Measurements from ENCODE around the gene ST3GAL4.
"Not testable (repeated sequence)": the region's sequence is repeated elsewhere in the genome, so short reads cannot be mapped to it uniquely, and the experiment has no call there.

- TF ChIP-seq POLR2AphosphoS5 (IDR thresholded peaks at IDR 0.05; ENCODE audit: low read depth, low read length); TAF1 (IDR thresholded peaks at IDR 0.05; ENCODE audit: borderline replicate concordance, low read depth, low read length): not testable (repeated sequence)
Observed at GRCh38 chr11:126368336-126369119, 13.0 kb downstream of the ST3GAL4 start.

All from GM12892 (cell line).